ENCODE data around the gene OPN4.

GRCh38 chr10:86689146-86689545, 34.8 kb downstream of the OPN4 start:
- TF ChIP-seq, protein P1, sequence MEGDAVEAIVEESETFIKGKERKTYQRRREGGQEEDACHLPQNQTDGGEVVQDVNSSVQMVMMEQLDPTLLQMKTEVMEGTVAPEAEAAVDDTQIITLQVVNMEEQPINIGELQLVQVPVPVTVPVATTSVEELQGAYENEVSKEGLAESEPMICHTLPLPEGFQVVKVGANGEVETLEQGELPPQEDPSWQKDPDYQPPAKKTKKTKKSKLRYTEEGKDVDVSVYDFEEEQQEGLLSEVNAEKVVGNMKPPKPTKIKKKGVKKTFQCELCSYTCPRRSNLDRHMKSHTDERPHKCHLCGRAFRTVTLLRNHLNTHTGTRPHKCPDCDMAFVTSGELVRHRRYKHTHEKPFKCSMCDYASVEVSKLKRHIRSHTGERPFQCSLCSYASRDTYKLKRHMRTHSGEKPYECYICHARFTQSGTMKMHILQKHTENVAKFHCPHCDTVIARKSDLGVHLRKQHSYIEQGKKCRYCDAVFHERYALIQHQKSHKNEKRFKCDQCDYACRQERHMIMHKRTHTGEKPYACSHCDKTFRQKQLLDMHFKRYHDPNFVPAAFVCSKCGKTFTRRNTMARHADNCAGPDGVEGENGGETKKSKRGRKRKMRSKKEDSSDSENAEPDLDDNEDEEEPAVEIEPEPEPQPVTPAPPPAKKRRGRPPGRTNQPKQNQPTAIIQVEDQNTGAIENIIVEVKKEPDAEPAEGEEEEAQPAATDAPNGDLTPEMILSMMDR (IDR thresholded peaks at IDR 0.05): no peak
- TF ChIP-seq POLR2A (IDR thresholded peaks at IDR 0.05) (no peak), POLR2AphosphoS5 (IDR thresholded peaks at IDR 0.05) (no peak)
